Posterior cingulate gyrus (tissue), 11 donors: ENCODE results near the gene KANSL1.
"Not testable (repeated sequence)": the region's sequence is repeated elsewhere in the genome, so short reads cannot be mapped to it uniquely, and the experiment has no call there.

ENCODE experiments used
- DNase-seq, 10 donors: peaks; one replicate each; pipeline versions ENCODE4 v3.0.0 to v3.0.0-alpha.2; 2020 to 2021; ENCODE audit warnings: mixed read lengths in 3 of 10
- intact Hi-C: fragments of 100-400 bp; cut with DNase I; formaldehyde crosslinking; loops from one replicate; pipeline ENCODE4 v1.15.1; 2023

Gene KANSL1

DNA sequence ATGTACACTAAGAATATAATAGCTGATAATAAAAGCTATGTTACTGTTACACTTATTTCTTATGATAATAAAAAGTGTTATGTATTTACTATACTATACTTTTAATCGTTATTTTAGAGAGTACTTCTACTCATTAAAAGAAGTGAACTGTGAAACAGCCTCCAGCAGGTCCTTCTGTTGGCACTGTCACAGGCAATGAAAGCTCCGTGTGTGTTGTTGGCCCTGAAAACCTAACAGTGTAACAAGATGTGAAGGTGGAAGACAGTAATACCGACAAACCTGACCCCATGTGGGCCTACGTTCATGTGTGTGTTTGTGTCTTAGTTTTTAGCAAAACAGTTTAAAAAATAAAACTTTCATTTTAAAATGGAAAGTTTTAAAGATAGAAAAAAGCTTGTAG lies 102.4 kb downstream of the KANSL1 start:
- DNase-seq: no peak
- intact Hi-C loops: loop anchor here (5.0 kb wide), 1 partner anchor 46 kb away; no protein-coding TSS in a partner anchor

GRCh38 chr17:46089389-46089965 lies 103.8 kb downstream of the KANSL1 start:
- intact Hi-C loops: no loop called here
- no peak for DNase-seq

DNA sequence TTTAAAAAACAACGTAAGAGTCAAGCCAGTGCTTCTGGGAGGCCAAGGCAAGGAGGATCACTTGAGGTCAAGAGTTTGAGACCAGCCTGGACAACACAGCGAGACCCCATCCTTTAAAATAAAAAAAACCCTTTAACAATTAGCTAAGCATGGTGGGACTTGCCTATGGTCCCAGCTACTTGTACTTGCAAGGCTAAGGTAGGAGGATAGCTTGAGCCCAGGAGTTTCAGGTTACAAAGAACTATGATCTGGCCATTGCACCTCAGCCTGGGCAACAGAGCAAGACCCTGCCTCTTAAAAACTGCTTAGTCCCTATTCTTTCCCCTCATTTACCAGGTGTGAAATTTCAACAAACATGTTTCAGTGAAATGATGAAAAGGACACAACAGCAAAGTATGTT lies 104.6 kb downstream of the KANSL1 start:
- intact Hi-C loops: no loop called here
- no peak for DNase-seq

- DNase-seq, intact Hi-C loops: not testable (repeated sequence)
These were observed 105.4 kb downstream of the KANSL1 start for GRCh38 chr17:46087871-46088270.

- intact Hi-C loops: no loop called here
- no peak for DNase-seq
These were observed 106.4 kb downstream of the KANSL1 start for GRCh38 chr17:46086821-46087220.

GRCh38 chr17:46085522-46085921 lies 107.7 kb downstream of the KANSL1 start:
- intact Hi-C loops: no loop called here
- DNase-seq: no peak

DNA sequence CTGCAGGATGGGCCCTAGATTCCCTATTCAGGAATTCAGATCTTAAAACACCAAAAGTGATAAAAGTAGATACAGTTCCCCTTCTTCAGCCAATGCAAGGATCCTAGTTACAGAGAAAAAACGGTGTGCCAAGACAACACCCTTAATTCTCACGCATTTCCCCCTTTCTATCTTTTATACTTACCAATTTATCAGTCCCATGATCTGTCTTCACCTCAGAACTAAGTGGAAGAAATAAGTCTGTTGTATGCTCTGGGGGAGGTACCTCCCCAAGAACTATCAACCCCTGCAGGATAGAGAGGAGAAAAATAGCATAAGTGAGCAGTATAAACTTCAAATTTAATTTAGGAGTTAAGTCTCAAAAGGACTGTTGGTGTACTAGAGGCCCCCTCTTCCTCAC lies 111.0 kb downstream of the KANSL1 start:
- intact Hi-C loops: no loop called here
- no peak for DNase-seq

- no peak for DNase-seq
- intact Hi-C loops: no loop called here
These were observed 112.3 kb downstream of the KANSL1 start for GRCh38 chr17:46081018-46081320.

DNA sequence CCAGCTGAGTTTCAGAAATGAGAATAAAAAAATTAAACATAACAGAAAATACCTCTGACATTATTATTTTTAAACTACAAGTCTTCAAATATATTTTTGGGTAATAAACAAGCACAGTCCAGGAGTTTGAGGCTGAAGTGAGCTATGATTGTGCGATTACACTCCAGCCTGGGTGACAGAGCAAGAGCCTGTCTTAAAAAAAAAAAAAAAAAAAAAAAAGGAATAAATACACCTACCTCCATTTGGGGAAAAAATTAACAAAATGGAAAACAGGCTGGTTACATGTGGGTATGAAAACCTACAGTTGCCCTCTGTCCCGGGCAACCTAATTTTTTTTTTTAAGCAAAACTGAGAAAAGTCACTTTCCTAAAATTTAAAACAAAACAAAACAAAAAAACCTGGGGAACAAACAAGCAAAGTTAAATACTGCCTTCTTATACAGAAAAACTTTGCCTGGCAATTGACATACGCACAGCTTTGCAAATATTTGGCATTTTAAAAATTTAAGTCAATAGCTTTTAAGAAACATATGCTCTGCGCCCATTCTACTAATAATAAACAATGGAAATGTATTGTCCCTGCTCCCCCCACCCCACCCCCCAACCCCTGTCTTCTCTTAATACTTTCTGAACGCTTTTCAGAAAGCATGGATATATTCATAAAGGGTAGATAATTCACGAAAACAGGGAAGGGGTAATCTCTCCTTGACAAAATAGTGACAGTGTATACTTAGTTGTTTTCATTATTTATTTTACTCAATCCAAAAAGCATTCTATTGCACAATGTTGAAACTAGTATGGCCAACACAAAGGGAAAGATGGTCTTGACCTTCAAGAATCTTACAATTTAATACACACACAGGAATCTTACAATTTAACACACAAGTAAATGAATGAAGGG lies 112.9 kb downstream of the KANSL1 start:
- no peak for DNase-seq
- intact Hi-C loops: no loop called here

DNA sequence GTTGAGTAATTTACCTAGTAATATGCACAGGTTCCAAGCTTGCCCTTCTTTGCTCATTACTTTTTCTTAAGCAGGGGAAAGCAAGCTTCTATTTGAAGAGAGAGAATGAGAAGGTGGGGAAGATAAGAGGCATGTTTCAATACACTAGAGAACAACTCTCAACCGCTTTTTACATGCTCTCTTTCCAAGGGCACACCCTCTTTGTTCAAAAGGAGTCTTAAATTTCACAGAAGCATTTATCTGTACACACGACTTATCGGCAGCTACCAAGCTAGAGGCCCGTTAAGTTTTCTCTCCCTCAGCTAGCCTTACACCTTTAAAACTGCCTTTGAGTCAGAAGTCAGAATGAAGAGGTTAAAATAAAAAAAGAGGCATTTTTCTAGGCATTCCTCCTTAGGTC lies 114.6 kb downstream of the KANSL1 start:
- no peak for DNase-seq
- intact Hi-C loops: no loop called here

DNA sequence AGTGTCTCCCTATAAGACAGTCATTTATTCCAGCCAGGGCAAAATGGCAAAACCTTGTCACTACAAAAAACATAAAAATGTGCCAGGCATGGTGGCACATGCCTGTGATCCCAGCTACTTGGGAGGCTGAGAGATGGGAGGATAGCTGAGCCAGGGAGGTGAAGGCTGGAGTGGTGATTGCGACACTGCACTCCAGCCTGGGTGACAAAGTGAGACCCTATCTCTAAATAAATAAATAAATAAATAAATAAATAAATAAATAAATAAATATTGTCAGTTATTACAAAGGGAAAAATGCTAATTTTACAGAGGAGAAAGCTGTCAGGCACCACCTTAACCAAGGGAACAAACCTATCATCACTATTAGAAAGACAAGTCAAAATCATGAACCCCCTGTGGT lies 118.7 kb downstream of the KANSL1 start:
- intact Hi-C loops: no loop called here
- DNase-seq: no peak

GRCh38 chr17:46072998-46073397 lies 120.2 kb downstream of the KANSL1 start:
- intact Hi-C loops: no loop called here

GRCh38 chr17:46071796-46072195 lies 121.4 kb downstream of the KANSL1 start:
- intact Hi-C loops: no loop called here
- DNase-seq: no peak

More at GRCh38 chr17:46072998-46073397, 120.2 kb downstream of the KANSL1 start:
- DNase-seq: no peak

GRCh38 chr17:46064460-46064859 lies 128.8 kb downstream of the KANSL1 start:
- intact Hi-C loops: no loop called here

DNA sequence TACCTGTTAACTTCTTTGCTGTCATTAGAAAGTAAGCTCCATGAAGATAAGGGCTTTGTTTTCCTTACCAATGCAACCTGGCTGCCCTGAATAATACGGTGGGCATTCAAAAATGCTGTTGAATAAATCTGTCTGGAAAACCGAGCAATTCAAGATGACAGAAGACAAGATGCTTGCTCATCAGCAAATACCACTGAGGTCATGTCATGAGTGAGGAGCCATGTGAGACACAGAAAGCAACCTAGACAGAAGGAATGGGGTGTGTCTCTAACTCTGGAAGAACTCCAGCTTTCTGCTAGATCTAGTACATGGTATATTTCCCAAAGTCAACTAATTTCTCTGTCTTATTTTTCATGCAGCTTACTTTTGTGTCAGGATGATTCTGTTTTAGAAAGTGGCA lies 130.0 kb downstream of the KANSL1 start:
- no peak for DNase-seq
- intact Hi-C loops: no loop called here

More at GRCh38 chr17:46064460-46064859, 128.8 kb downstream of the KANSL1 start:
- DNase-seq: no peak

- intact Hi-C loops: no loop called here
- DNase-seq: no peak
These were observed 131.8 kb downstream of the KANSL1 start for GRCh38 chr17:46061435-46061834.

DNA sequence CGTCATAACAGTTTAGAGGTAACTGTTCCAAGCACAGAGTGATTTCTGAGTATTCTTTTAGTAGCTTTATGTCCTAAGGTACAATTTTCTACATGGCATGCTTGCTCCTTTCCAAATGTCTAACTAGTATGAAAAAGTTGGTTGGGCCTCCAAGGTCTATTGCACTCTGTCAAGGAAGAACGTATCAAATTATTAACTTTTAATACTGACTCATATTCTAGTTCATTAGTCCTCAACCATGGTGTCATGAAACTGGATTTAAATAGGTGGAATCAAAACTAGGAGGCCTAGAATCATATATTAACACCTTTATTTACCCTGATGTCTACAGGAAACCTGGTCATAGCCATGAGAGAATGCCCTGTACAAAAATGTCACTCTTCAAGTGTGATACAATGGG lies 132.8 kb downstream of the KANSL1 start:
- DNase-seq: no peak
- intact Hi-C loops: no loop called here

- no peak for DNase-seq
- intact Hi-C loops: no loop called here
These were observed 133.7 kb downstream of the KANSL1 start for GRCh38 chr17:46059486-46059885.

DNA sequence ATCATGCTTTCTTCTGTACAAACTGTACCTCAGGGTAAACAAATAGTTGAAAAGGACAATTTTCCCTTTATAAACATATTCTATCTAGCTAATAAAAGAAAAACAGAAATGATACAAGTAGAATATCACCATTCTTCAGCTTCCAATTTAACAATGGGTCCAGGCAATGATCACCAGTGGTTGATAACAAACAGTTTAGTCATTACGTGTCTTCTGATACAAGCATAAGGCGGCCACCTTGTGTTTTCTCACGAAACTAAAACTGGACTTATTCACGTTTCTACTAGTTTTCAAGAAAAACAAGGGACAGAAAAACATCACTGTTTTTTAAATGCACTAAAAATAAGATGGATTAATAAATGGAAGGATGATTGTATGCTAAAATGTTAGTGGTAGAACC lies 135.9 kb downstream of the KANSL1 start:
- intact Hi-C loops: no loop called here
- DNase-seq: no peak

DNA sequence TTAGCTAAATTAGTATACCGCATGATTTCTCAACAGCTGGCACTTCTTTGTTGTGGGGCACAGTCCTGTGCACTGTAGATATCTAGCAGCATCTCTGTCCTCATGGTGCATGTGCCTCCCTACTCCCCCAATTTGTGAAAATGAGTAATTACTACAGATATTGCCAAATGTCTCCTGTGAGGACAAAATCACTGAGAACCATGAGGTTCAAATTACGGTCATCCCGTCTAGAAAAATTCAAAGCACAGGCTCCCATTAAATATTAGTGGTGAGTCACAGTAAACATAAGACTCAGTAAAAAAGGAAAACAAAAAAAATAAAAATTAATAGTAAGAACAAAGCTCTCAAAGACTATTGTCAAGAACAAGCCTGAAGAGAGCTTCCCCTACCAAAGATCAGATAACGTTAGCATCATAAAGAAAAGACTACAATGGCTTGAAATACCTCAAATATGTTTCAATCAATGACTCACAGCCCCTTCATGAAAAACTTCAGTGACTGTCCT lies 136.4 kb downstream of the KANSL1 start:
- intact Hi-C loops: no loop called here
- DNase-seq: no peak

- intact Hi-C loops: no loop called here
- DNase-seq: no peak
These were observed 139.2 kb downstream of the KANSL1 start for GRCh38 chr17:46053911-46054534.

DNA sequence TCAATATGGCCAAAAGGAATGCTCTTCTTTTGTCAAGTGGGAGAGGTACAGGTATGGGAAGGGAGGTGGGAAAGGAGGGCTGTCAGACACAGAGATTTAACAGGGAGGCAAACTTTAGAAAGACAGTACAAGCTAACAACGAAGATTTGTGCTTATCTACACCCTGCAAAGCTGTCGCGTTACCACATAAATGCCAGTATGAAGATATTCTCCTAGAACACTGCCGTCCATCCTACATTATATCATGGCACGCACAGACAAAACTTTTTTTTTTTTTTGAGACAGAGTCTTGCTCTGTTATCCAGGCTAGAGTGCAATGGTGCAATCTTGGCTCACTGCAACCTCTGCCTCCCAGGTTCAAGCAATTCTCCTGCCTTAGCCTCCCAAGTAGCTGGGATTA lies 143.6 kb downstream of the KANSL1 start:
- DNase-seq: no peak

More for the DNA sequence above, 143.6 kb downstream of the KANSL1 start:
- intact Hi-C loops: no loop called here
